ENCODE measurements around the gene RAD51C.

RAD51C gene

DNA sequence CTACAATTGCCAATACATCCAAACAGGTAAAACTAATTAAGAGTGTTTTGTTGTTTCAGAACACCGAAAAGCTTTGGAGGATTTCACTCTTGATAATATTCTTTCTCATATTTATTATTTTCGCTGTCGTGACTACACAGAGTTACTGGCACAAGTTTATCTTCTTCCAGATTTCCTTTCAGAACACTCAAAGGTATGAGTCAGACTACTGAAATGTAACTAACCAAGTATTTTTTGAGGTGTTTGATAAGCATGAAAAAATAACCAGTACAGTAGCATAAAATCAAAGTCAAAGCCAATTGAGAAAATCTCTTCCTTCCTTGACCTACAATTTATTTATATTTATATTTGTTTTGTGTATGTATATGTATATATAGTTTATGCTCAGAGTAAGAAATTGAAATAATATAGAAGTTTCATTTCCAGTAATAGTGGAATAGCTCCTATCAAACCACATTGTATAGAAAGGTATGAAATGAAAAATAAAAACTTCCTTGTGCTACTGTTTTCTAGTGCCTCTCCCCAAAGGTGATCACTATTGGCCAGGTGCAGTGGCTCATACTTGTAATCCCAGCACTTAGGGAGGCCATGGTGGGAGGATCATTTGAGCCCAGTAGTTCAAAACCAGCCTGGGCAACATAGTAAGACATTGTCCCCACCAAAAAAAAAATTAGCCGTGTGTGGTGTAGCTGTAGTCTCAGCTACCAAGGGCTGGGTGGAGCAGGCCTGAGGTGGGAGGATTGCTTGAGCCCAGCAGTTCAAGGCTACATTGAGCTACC lies 10.9 kb downstream of the RAD51C start:
- Histone ChIP-seq H3K4me2 (ENCODE audit: low read length, poor library complexity, severe bottlenecking) (no peak overlapping the region), H3K14ac (ENCODE audit: low read length in 2 of 2) (no peak overlapping the region), H3K36me3 (ENCODE audit: control insufficient read depth in 1 of 2, insufficient read depth in 2 of 2, low read depth in 1 of 2, low read length in 2 of 2) (peaks cover 0 to 26% of the 10 kb centered on the region in 2 experiments), H2BK15ac (ENCODE audit: low read depth, poor library complexity, severe bottlenecking) (no peak overlapping the region), H3K9me3 (ENCODE audit: control insufficient read depth, low read length) (no peaks in the 10 kb centered on the region), H3K79me1 (replicated peaks; ENCODE audit: low read length, poor library complexity, severe bottlenecking) (no peaks in the 10 kb centered on the region), H3K27ac (ENCODE audit: low read length, poor library complexity, severe bottlenecking) (no peak overlapping the region), H3K27me3 (ENCODE audit: control insufficient read depth in 1 of 2, insufficient read depth in 1 of 2, low read length in 2 of 2) (no peaks in the 10 kb centered on the region), H3K4ac (ENCODE audit: low read depth in 1 of 2, low read length in 2 of 2) (no peak overlapping the region), H2BK120ac (ENCODE audit: low read depth, low read length) (no peak overlapping the region), H2BK5ac (ENCODE audit: low read depth, low read length, poor library complexity, severe bottlenecking) (no peak overlapping the region), H3K18ac (ENCODE audit: low read depth in 1 of 2, low read length in 2 of 2) (no peak overlapping the region), H2AK5ac (ENCODE audit: low read length, severe bottlenecking) (no peak overlapping the region), H2BK12ac (ENCODE audit: low read length in 2 of 2) (no peak overlapping the region), H3K4me1 (ENCODE audit: control insufficient read depth, insufficient read depth, low read depth, low read length) (no peaks in the 10 kb centered on the region), H4K91ac (ENCODE audit: low read length) (no peak overlapping the region), H3K4me3 (ENCODE audit: insufficient read depth in 1 of 2, low read depth in 1 of 2, low read length in 2 of 2) (no peak overlapping the region), H4K8ac (ENCODE audit: low read length) (no peak overlapping the region), H2AFZ (ENCODE audit: low read depth, low read length) (no peak overlapping the region), H3K23ac (ENCODE audit: low read length in 2 of 2) (no peak overlapping the region), H3K9ac (ENCODE audit: low read length) (no peak overlapping the region)
- peak; percentile 55 for DNase-seq
- 67% methylated on average over 1 of the region's 4 CpGs for WGBS

DNA sequence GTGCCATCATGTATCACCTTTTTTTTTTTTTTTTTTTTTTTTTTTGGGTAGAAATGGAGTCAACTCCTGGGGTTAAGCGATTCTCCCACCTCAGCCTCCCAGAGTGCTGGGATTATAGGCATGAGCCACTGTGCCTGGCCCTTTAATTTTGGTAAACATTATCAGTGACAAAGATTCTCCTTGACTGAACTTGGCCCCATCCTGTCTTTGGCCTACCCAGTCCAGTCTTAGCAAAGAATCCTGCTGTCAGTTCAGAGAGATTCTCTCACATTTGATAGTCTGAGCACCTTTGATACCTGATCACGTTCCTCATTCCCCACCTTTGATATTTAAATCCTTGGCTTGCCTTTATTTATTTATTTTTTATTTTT lies 11.5 kb downstream of the RAD51C start:
- Histone ChIP-seq H4K8ac (ENCODE audit: low read length) (no peak overlapping the region), H3K36me3 (ENCODE audit: control insufficient read depth in 1 of 2, insufficient read depth in 2 of 2, low read depth in 1 of 2, low read length in 2 of 2) (peaks cover 0 to 26% of the 10 kb centered on the region in 2 experiments), H2AFZ (ENCODE audit: low read depth, low read length) (no peak overlapping the region), H3K79me1 (replicated peaks; ENCODE audit: low read length, poor library complexity, severe bottlenecking) (no peaks in the 10 kb centered on the region), H2AK5ac (ENCODE audit: low read length, severe bottlenecking) (no peak overlapping the region), H3K9me3 (ENCODE audit: control insufficient read depth, low read length) (no peaks in the 10 kb centered on the region), H2BK120ac (ENCODE audit: low read depth, low read length) (no peak overlapping the region), H3K18ac (ENCODE audit: low read depth in 1 of 2, low read length in 2 of 2) (no peak overlapping the region), H3K4me1 (ENCODE audit: control insufficient read depth, insufficient read depth, low read depth, low read length) (no peaks in the 10 kb centered on the region), H3K27me3 (ENCODE audit: control insufficient read depth in 1 of 2, insufficient read depth in 1 of 2, low read length in 2 of 2) (no peaks in the 10 kb centered on the region), H3K23ac (ENCODE audit: low read length in 2 of 2) (no peak overlapping the region), H3K14ac (ENCODE audit: low read length in 2 of 2) (no peak overlapping the region), H3K4me2 (ENCODE audit: low read length, poor library complexity, severe bottlenecking) (no peak overlapping the region), H2BK5ac (ENCODE audit: low read depth, low read length, poor library complexity, severe bottlenecking) (no peak overlapping the region), H4K91ac (ENCODE audit: low read length) (no peak overlapping the region), H2BK15ac (ENCODE audit: low read depth, poor library complexity, severe bottlenecking) (no peak overlapping the region), H3K27ac (ENCODE audit: low read length, poor library complexity, severe bottlenecking) (no peak overlapping the region), H3K9ac (ENCODE audit: low read length) (no peak overlapping the region), H3K4me3 (ENCODE audit: insufficient read depth in 1 of 2, low read depth in 1 of 2, low read length in 2 of 2) (no peak overlapping the region), H2BK12ac (ENCODE audit: low read length in 2 of 2) (no peak overlapping the region), H3K4ac (ENCODE audit: low read depth in 1 of 2, low read length in 2 of 2) (no peak overlapping the region)
- no peak for DNase-seq
- WGBS = 100% methylated on average over 1 of the region's 2 CpGs

DNA sequence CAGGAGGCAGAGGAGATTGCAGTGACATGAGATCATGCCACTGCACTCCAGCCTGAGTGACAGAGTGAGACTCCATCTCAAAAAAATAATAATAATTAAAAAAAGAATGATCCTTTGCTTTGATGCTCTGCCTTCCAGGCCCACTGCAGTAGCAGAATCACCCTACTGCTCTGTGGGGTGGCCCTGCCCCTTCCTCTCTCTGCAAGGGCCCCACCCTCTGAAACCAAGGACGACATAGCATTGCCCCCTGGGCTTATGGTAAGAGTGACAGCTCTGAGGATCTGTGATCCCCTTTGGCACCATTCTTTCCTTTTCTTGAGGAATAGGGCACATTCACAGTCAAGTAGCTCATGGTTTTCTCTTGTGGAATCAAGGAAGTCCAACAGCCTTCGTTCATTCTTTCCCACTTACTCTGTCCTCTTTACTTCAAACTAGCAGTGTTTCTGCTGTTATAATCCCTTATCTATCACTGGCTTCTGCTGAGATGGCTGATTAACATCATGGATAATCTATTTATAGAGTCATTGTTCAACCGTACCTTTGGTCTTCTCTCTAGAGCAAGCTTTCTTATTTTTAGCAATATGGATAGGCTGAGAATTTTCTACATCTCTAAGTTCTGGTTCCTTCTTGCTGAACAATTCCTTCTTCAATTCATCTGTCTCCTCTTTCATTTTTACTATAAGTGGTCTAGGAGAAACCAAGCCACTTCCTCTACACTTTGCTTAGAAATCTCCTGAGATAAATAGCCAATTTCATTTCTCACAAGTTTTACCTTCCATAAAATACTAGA lies 14.1 kb downstream of the RAD51C start:
- no peak overlapping the region for H3K9ac ChIP-seq (ENCODE audit: low read length)
- H3K9me3 ChIP-seq (ENCODE audit: control insufficient read depth, low read length) = no peaks in the 10 kb centered on the region
- no peak overlapping the region for H4K8ac ChIP-seq (ENCODE audit: low read length)
- WGBS = 96% methylated on average over 3 of the region's 3 CpGs
- H3K14ac ChIP-seq (ENCODE audit: low read length in 2 of 2) = no peak overlapping the region
- no peak overlapping the region for H2BK15ac ChIP-seq (ENCODE audit: low read depth, poor library complexity, severe bottlenecking)
- no peak overlapping the region for H4K91ac ChIP-seq (ENCODE audit: low read length)
- H3K4me2 ChIP-seq (ENCODE audit: low read length, poor library complexity, severe bottlenecking) = no peak overlapping the region
- H2BK12ac ChIP-seq (ENCODE audit: low read length in 2 of 2) = no peak overlapping the region
- peaks cover 0 to 27% of the 10 kb centered on the region in 2 experiments for H3K36me3 ChIP-seq (ENCODE audit: control insufficient read depth in 1 of 2, insufficient read depth in 2 of 2, low read depth in 1 of 2, low read length in 2 of 2)
- no peak overlapping the region for H2AK5ac ChIP-seq (ENCODE audit: low read length, severe bottlenecking)
- no peak overlapping the region for H3K27ac ChIP-seq (ENCODE audit: low read length, poor library complexity, severe bottlenecking)
- H3K4me3 ChIP-seq (ENCODE audit: insufficient read depth in 1 of 2, low read depth in 1 of 2, low read length in 2 of 2) = no peak overlapping the region
- H3K18ac ChIP-seq (ENCODE audit: low read depth in 1 of 2, low read length in 2 of 2) = no peak overlapping the region
- H2BK120ac ChIP-seq (ENCODE audit: low read depth, low read length) = no peak overlapping the region
- no peak overlapping the region for H2AFZ ChIP-seq (ENCODE audit: low read depth, low read length)
- no peak overlapping the region for H3K4ac ChIP-seq (ENCODE audit: low read depth in 1 of 2, low read length in 2 of 2)
- no peaks in the 10 kb centered on the region for H3K27me3 ChIP-seq (ENCODE audit: control insufficient read depth in 1 of 2, insufficient read depth in 1 of 2, low read length in 2 of 2)
- no peak overlapping the region for H3K23ac ChIP-seq (ENCODE audit: low read length in 2 of 2)
- no peak overlapping the region for H2BK5ac ChIP-seq (ENCODE audit: low read depth, low read length, poor library complexity, severe bottlenecking)
- H3K4me1 ChIP-seq (ENCODE audit: control insufficient read depth, insufficient read depth, low read depth, low read length) = no peaks in the 10 kb centered on the region
- no peak for DNase-seq
- H3K79me1 ChIP-seq (replicated peaks; ENCODE audit: low read length, poor library complexity, severe bottlenecking) = no peaks in the 10 kb centered on the region

DNA sequence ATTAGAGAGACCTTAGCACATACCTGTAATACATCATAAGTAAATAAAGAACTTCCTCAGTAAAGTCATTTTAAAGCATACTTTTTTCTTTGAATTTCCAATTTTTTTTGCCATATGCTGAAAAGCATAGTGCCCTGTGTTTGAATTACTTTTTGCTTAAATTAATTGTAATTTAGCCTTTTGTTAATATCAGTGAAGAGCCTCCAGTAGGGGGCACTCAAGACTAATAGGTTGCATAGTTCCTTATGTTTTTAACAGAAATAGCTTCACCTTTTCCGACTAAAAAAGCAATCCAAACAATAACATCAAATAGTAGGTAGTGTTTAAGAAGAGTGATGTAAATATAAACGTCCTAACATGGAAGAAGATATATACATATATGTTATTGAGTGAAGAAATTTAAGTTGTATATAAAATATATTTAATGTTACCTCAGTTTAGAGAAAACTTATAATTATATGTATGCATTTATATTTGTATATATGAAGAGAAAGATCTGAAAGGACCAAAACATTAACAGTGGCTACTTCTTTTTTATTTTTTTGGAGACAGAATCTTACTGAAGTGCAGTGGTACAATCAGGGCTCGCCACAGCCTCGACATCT lies 18.6 kb downstream of the RAD51C start:
- peak; percentile 60 for DNase-seq
- Histone ChIP-seq H3K23ac (ENCODE audit: low read length in 2 of 2) (no peak overlapping the region), H2BK120ac (ENCODE audit: low read depth, low read length) (no peak overlapping the region), H4K91ac (ENCODE audit: low read length) (no peak overlapping the region), H3K14ac (ENCODE audit: low read length in 2 of 2) (no peak overlapping the region), H3K4me1 (ENCODE audit: control insufficient read depth, insufficient read depth, low read depth, low read length) (no peaks in the 10 kb centered on the region), H3K18ac (ENCODE audit: low read depth in 1 of 2, low read length in 2 of 2) (no peak overlapping the region), H3K4me2 (ENCODE audit: low read length, poor library complexity, severe bottlenecking) (no peak overlapping the region), H3K36me3 (ENCODE audit: control insufficient read depth in 1 of 2, insufficient read depth in 2 of 2, low read depth in 1 of 2, low read length in 2 of 2) (peaks cover 0 to 24% of the 10 kb centered on the region in 2 experiments), H3K27ac (ENCODE audit: low read length, poor library complexity, severe bottlenecking) (no peak overlapping the region), H2BK12ac (ENCODE audit: low read length in 2 of 2) (no peak overlapping the region), H4K8ac (ENCODE audit: low read length) (no peak overlapping the region), H2AFZ (ENCODE audit: low read depth, low read length) (no peak overlapping the region), H3K27me3 (ENCODE audit: control insufficient read depth in 1 of 2, insufficient read depth in 1 of 2, low read length in 2 of 2) (no peaks in the 10 kb centered on the region), H3K4ac (ENCODE audit: low read depth in 1 of 2, low read length in 2 of 2) (no peak overlapping the region), H2BK15ac (ENCODE audit: low read depth, poor library complexity, severe bottlenecking) (no peak overlapping the region), H3K9me3 (ENCODE audit: control insufficient read depth, low read length) (no peaks in the 10 kb centered on the region), H3K79me1 (replicated peaks; ENCODE audit: low read length, poor library complexity, severe bottlenecking) (no peaks in the 10 kb centered on the region), H2BK5ac (ENCODE audit: low read depth, low read length, poor library complexity, severe bottlenecking) (no peak overlapping the region), H3K9ac (ENCODE audit: low read length) (no peak overlapping the region), H2AK5ac (ENCODE audit: low read length, severe bottlenecking) (no peak overlapping the region), H3K4me3 (ENCODE audit: insufficient read depth in 1 of 2, low read depth in 1 of 2, low read length in 2 of 2) (no peak overlapping the region)
- WGBS = 98% methylated on average over 2 of the region's 4 CpGs
